Parathyroid adenoma (tissue), 2 donors: ENCODE data around the gene ABTB2.

Experiments used
- H2AFZ ChIP-seq: fragments of 300-600 bp; sonication (generic); one replicate; pipeline ENCODE4 v1.7.0; 2017; ENCODE audit warnings: antibody characterized with exemption, mild to moderate bottlenecking
- H3K27ac ChIP-seq: fragments of 300-600 bp; sonication (generic); one replicate; pipeline ENCODE4 v1.7.0; 2017
- H3K27me3 ChIP-seq: fragments of 300-600 bp; sonication (generic); one replicate; pipeline ENCODE4 v1.7.0; 2017; ENCODE audit warnings: low read length; ENCODE audit not compliant: control insufficient read depth, insufficient read depth
- H3K36me3 ChIP-seq: fragments of 300-600 bp; sonication (generic); one replicate; pipeline ENCODE4 v1.7.0; 2017; ENCODE audit warnings: low read length; ENCODE audit not compliant: control insufficient read depth, insufficient read depth
- H3K4me1 ChIP-seq: fragments of 300-600 bp; sonication (generic); one replicate; pipeline ENCODE4 v1.7.0; 2017; ENCODE audit warnings: control low read depth
- H3K4me2 ChIP-seq: fragments of 300-600 bp; sonication (generic); one replicate; pipeline ENCODE4 v1.7.0; 2017; ENCODE audit warnings: low read length
- H3K4me3 ChIP-seq: fragments of 300-600 bp; sonication (generic); one replicate; pipeline ENCODE4 v1.7.0; 2017; ENCODE audit warnings: low read depth, low read length
- H3K79me2 ChIP-seq: fragments of 300-600 bp; sonication (generic); one replicate; pipeline ENCODE4 v1.7.0; 2017; ENCODE audit warnings: control low read depth
- H3K9ac ChIP-seq: fragments of 300-600 bp; sonication (generic); one replicate; pipeline ENCODE4 v1.7.0; 2017; ENCODE audit warnings: mild to moderate bottlenecking
- H3K9me3 ChIP-seq: fragments of 300-600 bp; sonication (generic); one replicate; pipeline ENCODE4 v1.7.0; 2017; ENCODE audit warnings: low read length; ENCODE audit not compliant: control insufficient read depth
- CTCF ChIP-seq: fragments of 300-600 bp; sonication (generic); IDR thresholded peaks from one replicate; pipeline ENCODE4 v1.7.0; 2017; ENCODE audit warnings: antibody characterized with exemption, mild to moderate bottlenecking
- donor health status: primary hyperparathyroidism.

ABTB2 gene

GRCh38 chr11:34165121-34165520 lies 192.7 kb downstream of the ABTB2 start:
- Histone ChIP-seq H3K4me2 (no peak overlapping the region), H3K79me2 (no peaks in the 10 kb centered on the region), H3K9ac (no peak overlapping the region), H2AFZ (no peak overlapping the region), H3K27ac (no peak overlapping the region), H3K27me3 (no peaks in the 10 kb centered on the region), H3K36me3 (no peaks in the 10 kb centered on the region), H3K4me3 (no peak overlapping the region), H3K4me1 (no peaks in the 10 kb centered on the region), H3K9me3 (no peaks in the 10 kb centered on the region)
- no peak for TF ChIP-seq CTCF

GRCh38 chr11:34162856-34163255 lies 195.0 kb downstream of the ABTB2 start:
- H3K27ac ChIP-seq = no peak overlapping the region
- no peaks in the 10 kb centered on the region for H3K27me3 ChIP-seq
- no peak overlapping the region for H2AFZ ChIP-seq
- no peak for TF ChIP-seq CTCF
- no peaks in the 10 kb centered on the region for H3K36me3 ChIP-seq
- H3K4me1 ChIP-seq = no peaks in the 10 kb centered on the region
- H3K9me3 ChIP-seq = no peaks in the 10 kb centered on the region
- H3K9ac ChIP-seq = no peak overlapping the region
- H3K79me2 ChIP-seq = no peaks in the 10 kb centered on the region
- H3K4me3 ChIP-seq = no peak overlapping the region
- H3K4me2 ChIP-seq = no peak overlapping the region

- Histone ChIP-seq H3K36me3 (no peaks in the 10 kb centered on the region), H3K4me2 (no peak overlapping the region), H3K4me3 (no peak overlapping the region), H3K4me1 (no peaks in the 10 kb centered on the region), H3K9ac (no peak overlapping the region), H3K79me2 (no peaks in the 10 kb centered on the region), H2AFZ (no peak overlapping the region), H3K27me3 (no peaks in the 10 kb centered on the region), H3K27ac (no peak overlapping the region), H3K9me3 (no peaks in the 10 kb centered on the region)
- no peak for TF ChIP-seq CTCF
Observed at GRCh38 chr11:34162493-34162820, 195.4 kb downstream of the ABTB2 start.

GRCh38 chr11:34161812-34162492 lies 195.9 kb downstream of the ABTB2 start:
- no peaks in the 10 kb centered on the region for H3K79me2 ChIP-seq
- H3K27me3 ChIP-seq = no peaks in the 10 kb centered on the region
- H3K4me2 ChIP-seq = no peak overlapping the region
- no peaks in the 10 kb centered on the region for H3K36me3 ChIP-seq
- TF ChIP-seq CTCF = no peak
- no peaks in the 10 kb centered on the region for H3K4me1 ChIP-seq
- H2AFZ ChIP-seq = no peak overlapping the region
- H3K27ac ChIP-seq = no peak overlapping the region
- H3K9ac ChIP-seq = no peak overlapping the region
- H3K9me3 ChIP-seq = no peaks in the 10 kb centered on the region
- H3K4me3 ChIP-seq = no peak overlapping the region

GRCh38 chr11:34161361-34161760 lies 196.4 kb downstream of the ABTB2 start:
- Histone ChIP-seq H3K4me3 (no peak overlapping the region), H3K36me3 (no peaks in the 10 kb centered on the region), H3K9me3 (no peaks in the 10 kb centered on the region), H3K4me2 (no peak overlapping the region), H3K79me2 (no peaks in the 10 kb centered on the region), H3K4me1 (no peaks in the 10 kb centered on the region), H3K27ac (no peak overlapping the region), H3K9ac (no peak overlapping the region), H2AFZ (no peak overlapping the region), H3K27me3 (no peaks in the 10 kb centered on the region)
- TF ChIP-seq CTCF = no peak
